ENCODE results near the gene SIRT4.
"Not testable (repeated sequence)": the region's sequence is repeated elsewhere in the genome, so short reads cannot be mapped to it uniquely, and the experiment has no call there.

GRCh38 chr12:120336392-120336791, 34.3 kb downstream of the SIRT4 start:
- TF ChIP-seq REST (IDR thresholded peaks at IDR 0.05; ENCODE audit: low read depth, low read length); CTCF (IDR thresholded peaks at IDR 0.05); FOXJ3 (CRISPR knock-in tag; IDR thresholded peaks at IDR 0.05); TEAD4 (IDR thresholded peaks at IDR 0.05; ENCODE audit: borderline replicate concordance, insufficient read depth); EZH2phosphoT487 (IDR thresholded peaks at IDR 0.05; ENCODE audit: borderline replicate concordance, low read depth); PBX3 (IDR thresholded peaks at IDR 0.05); ELF1 (IDR thresholded peaks at IDR 0.05); MAX (IDR thresholded peaks at IDR 0.05; ENCODE audit: low read depth); FOSL2 (IDR thresholded peaks at IDR 0.05; ENCODE audit: borderline replicate concordance, low read depth); TAF1 (IDR thresholded peaks at IDR 0.05; ENCODE audit: borderline replicate concordance, low read depth, low read length); USF2 (IDR thresholded peaks at IDR 0.05; ENCODE audit: borderline replicate concordance, low read depth, low read length); SMC3 (IDR thresholded peaks at IDR 0.05; ENCODE audit: low read depth, low read length); FOXM1 (IDR thresholded peaks at IDR 0.05; ENCODE audit: low read depth); RCOR1 (IDR thresholded peaks at IDR 0.05; ENCODE audit: low read length): not testable (repeated sequence)

All from SK-N-SH (cell line).